Mesenchymal stem cell (in vitro differentiated cells and primary cell): ENCODE measurements around the gene ANKS1B.
"Not testable (repeated sequence)": the region's sequence is repeated elsewhere in the genome, so short reads cannot be mapped to it uniquely, and the experiment has no call there.

Experiments used
- DNase-seq: peaks from one replicate; pipeline ENCODE4 v3.0.0-alpha.2; 2013
- H2AFZ ChIP-seq: one replicate; pipeline ENCODE4 v1.6.1; 2013; ENCODE audit warnings: low read depth, mild to moderate bottlenecking, control low read depth, inconsistent platforms, low read length, moderate library complexity
- H2AK5ac ChIP-seq: 2 replicates; pipeline ENCODE4 v1.6.1; 2013; ENCODE audit warnings: low read length, moderate library complexity, mild to moderate bottlenecking, inconsistent platforms; ENCODE audit not compliant: severe bottlenecking
- H2BK120ac ChIP-seq: one replicate; pipeline ENCODE4 v1.6.1; 2013; ENCODE audit warnings: low read depth, mild to moderate bottlenecking, inconsistent platforms, low read length, moderate library complexity
- H2BK12ac ChIP-seq, 2 experiments: one replicate each; pipeline ENCODE4 v1.6.1; 2013; ENCODE audit warnings: inconsistent platforms in 2 of 2, low read length in 2 of 2, mild to moderate bottlenecking in 2 of 2, moderate library complexity in 2 of 2, control low read depth in 1 of 2
- H2BK15ac ChIP-seq: one replicate; pipeline ENCODE4 v1.6.1; 2013; ENCODE audit warnings: mild to moderate bottlenecking, low read depth, inconsistent platforms; ENCODE audit not compliant: poor library complexity, severe bottlenecking
- H2BK5ac ChIP-seq: 2 replicates; pipeline ENCODE4 v1.6.1; 2013; ENCODE audit warnings: low read depth, mild to moderate bottlenecking, low read length, control low read depth, inconsistent platforms; ENCODE audit not compliant: poor library complexity, severe bottlenecking
- H3K14ac ChIP-seq, 2 experiments: one replicate each; pipeline ENCODE4 v1.6.1; 2013; ENCODE audit warnings: inconsistent platforms in 2 of 2, low read length in 2 of 2, control low read depth in 1 of 2, mild to moderate bottlenecking in 1 of 2, moderate library complexity in 1 of 2
- H3K18ac ChIP-seq, 2 experiments: one replicate each; pipeline ENCODE4 v1.6.1; 2013; ENCODE audit warnings: inconsistent platforms in 2 of 2, low read length in 2 of 2, control low read depth in 1 of 2, low read depth in 1 of 2, mild to moderate bottlenecking in 1 of 2
- H3K23ac ChIP-seq, 2 experiments: one replicate each; pipeline ENCODE4 v1.6.1; 2013; ENCODE audit warnings: inconsistent platforms in 2 of 2, low read length in 2 of 2, mild to moderate bottlenecking in 2 of 2, moderate library complexity in 2 of 2, control low read depth in 1 of 2
- H3K27ac ChIP-seq: 2 replicates; pipeline ENCODE4 v1.5.1; 2013; ENCODE audit warnings: mild to moderate bottlenecking, moderate library complexity, low read length, control low read depth, inconsistent platforms; ENCODE audit not compliant: poor library complexity, severe bottlenecking
- H3K27me3 ChIP-seq, 2 experiments: 2 replicates each; pipeline versions ENCODE4 v1.6.1 to v1.7.0; 2013; ENCODE audit warnings: low read length in 2 of 2, mild to moderate bottlenecking in 2 of 2, moderate library complexity in 2 of 2, control low read depth in 1 of 2, inconsistent platforms in 1 of 2; ENCODE audit not compliant: control insufficient read depth in 1 of 2, insufficient read depth in 1 of 2
- H3K36me3 ChIP-seq, 2 experiments: 2 replicates each; pipeline versions ENCODE4 v1.6.1 to v1.7.0; 2013; ENCODE audit warnings: low read length in 2 of 2, control low read depth in 1 of 2, inconsistent platforms in 1 of 2, low read depth in 1 of 2, mild to moderate bottlenecking in 1 of 2; ENCODE audit not compliant: insufficient read depth in 2 of 2, control insufficient read depth in 1 of 2
- H3K4ac ChIP-seq, 2 experiments: one replicate each; pipeline ENCODE4 v1.6.1; 2013; ENCODE audit warnings: inconsistent platforms in 2 of 2, low read length in 2 of 2, mild to moderate bottlenecking in 2 of 2, moderate library complexity in 2 of 2, control low read depth in 1 of 2, low read depth in 1 of 2
- H3K4me1 ChIP-seq: 2 replicates; pipeline ENCODE4 v1.6.1; 2013; ENCODE audit warnings: low read depth, low read length, control low read depth; ENCODE audit not compliant: control insufficient read depth, insufficient read depth
- H3K4me2 ChIP-seq: 2 replicates; pipeline ENCODE4 v1.6.1; 2013; ENCODE audit warnings: low read length, mild to moderate bottlenecking, inconsistent platforms; ENCODE audit not compliant: poor library complexity, severe bottlenecking
- H3K4me3 ChIP-seq, 2 experiments: 2 replicates each; pipeline versions ENCODE4 v1.5.1 to v1.7.0; 2013; ENCODE audit warnings: low read length in 2 of 2, mild to moderate bottlenecking in 2 of 2, control low read depth in 1 of 2, low read depth in 1 of 2; ENCODE audit not compliant: insufficient read depth in 1 of 2
- H3K79me1 ChIP-seq: replicated peaks from 2 replicates; pipeline ENCODE4 v1.6.1; 2013; ENCODE audit warnings: mild to moderate bottlenecking, control low read depth, low read length, inconsistent platforms; ENCODE audit not compliant: poor library complexity, severe bottlenecking
- H3K9ac ChIP-seq: 2 replicates; pipeline ENCODE4 v1.7.0; 2013; ENCODE audit warnings: mild to moderate bottlenecking, low read length, moderate library complexity
- H3K9me3 ChIP-seq: 2 replicates; pipeline ENCODE4 v1.7.0; 2013; ENCODE audit warnings: mild to moderate bottlenecking, low read length; ENCODE audit not compliant: control insufficient read depth
- H4K8ac ChIP-seq: one replicate; pipeline ENCODE4 v1.6.1; 2013; ENCODE audit warnings: inconsistent platforms, mild to moderate bottlenecking, low read length, moderate library complexity
- H4K91ac ChIP-seq: one replicate; pipeline ENCODE4 v1.6.1; 2013; ENCODE audit warnings: mild to moderate bottlenecking, low read length, inconsistent platforms
- WGBS: methylation state at CpG from one replicate; pipeline ENCODE4 v1.1.7; 2013; ENCODE audit warnings: mixed read lengths; 5-methylcytosine and 5-hydroxymethylcytosine counted together

ANKS1B gene

GRCh38 chr12:100005846-100006245 lies 21.1 kb upstream of the ANKS1B start:
- H4K91ac ChIP-seq, H2AK5ac ChIP-seq, H2BK12ac ChIP-seq, H3K23ac ChIP-seq, H4K8ac ChIP-seq, H3K18ac ChIP-seq, H3K4me2 ChIP-seq, H3K27ac ChIP-seq, H3K4ac ChIP-seq, H2BK5ac ChIP-seq, H3K9me3 ChIP-seq, H3K9ac ChIP-seq, H3K4me1 ChIP-seq, H2BK15ac ChIP-seq, H2AFZ ChIP-seq, H3K14ac ChIP-seq, DNase-seq, H2BK120ac ChIP-seq, H3K27me3 ChIP-seq, H3K79me1 ChIP-seq, H3K4me3 ChIP-seq: not testable (repeated sequence)
- WGBS, result 90% methylated on average over 9 of the region's 9 CpGs
- H3K36me3 ChIP-seq, result peaks cover 0 to 18% of the 10 kb centered on the region in 2 experiments

GRCh38 chr12:99997806-99998205 lies 13.1 kb upstream of the ANKS1B start:
- Histone ChIP-seq H2BK15ac (no peak overlapping the region), H3K18ac (no peak overlapping the region), H2AK5ac (no peak overlapping the region), H3K79me1 (no peaks in the 10 kb centered on the region), H3K4me1 (no peaks in the 10 kb centered on the region), H3K9ac (no peak overlapping the region), H4K8ac (no peak overlapping the region), H3K4me2 (no peak overlapping the region), H3K4me3 (no peak overlapping the region), H2BK5ac (no peak overlapping the region), H3K36me3 (peaks cover 0 to 5% of the 10 kb centered on the region in 2 experiments), H3K27me3 (no peaks in the 10 kb centered on the region), H3K23ac (no peak overlapping the region), H2AFZ (no peak overlapping the region), H3K27ac (no peak overlapping the region), H4K91ac (no peak overlapping the region), H3K14ac (no peak overlapping the region), H3K4ac (no peak overlapping the region), H3K9me3 (peaks cover 4% of the 10 kb centered on the region), H2BK12ac (no peak overlapping the region), H2BK120ac (no peak overlapping the region)
- no CpG with 5 or more reads among the region's 1 CpG for WGBS
- no peak for DNase-seq

DNA sequence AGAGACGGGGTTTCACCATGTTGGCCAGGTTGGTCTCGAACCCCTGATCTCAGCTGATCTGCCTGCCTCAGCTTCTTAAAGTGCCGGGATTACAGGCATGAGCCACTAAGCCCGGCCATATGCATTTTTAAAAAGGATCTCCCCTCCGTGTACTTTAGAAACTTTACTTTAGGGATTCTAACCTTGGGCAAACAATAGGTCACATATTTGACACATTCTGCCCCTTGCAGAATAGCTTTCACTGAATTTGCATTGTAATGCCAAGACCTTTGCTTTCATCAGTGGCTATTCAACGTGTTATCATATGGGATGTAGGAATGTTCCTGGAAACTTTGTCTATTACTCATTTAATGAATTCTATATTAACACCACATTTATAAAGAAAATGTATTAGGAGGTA lies 11.4 kb upstream of the ANKS1B start:
- WGBS, result 78% methylated on average over 5 of the region's 6 CpGs

DNA sequence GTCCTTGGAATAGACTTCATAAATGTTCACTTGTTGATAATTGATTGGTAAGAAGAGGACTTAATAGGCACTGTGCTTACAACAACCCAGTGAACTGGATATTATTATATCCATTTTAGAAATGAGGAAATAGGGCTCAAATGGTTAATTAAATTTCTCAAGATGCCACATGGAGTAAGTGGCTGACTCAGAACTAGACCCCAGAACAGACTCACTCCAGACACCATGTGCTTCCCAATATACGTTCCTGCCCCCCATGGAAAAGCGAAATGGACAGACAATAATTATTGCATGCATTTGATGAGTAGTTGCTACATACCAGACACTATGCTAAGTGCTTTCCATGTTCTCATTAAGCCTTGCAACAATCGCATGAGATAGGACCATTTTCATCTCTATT lies 895 bp upstream of the ANKS1B start:
- DNase-seq, result no peak
- Histone ChIP-seq H4K8ac (no peak overlapping the region), H3K27me3 (peaks cover 0 to 11% of the 10 kb centered on the region in 2 experiments), H2AFZ (no peak overlapping the region), H2AK5ac (no peak overlapping the region), H3K14ac (no peak overlapping the region), H3K27ac (no peak overlapping the region), H3K9me3 (no peaks in the 10 kb centered on the region), H3K9ac (peak overlapping the region; percentile 87), H2BK12ac (no peak overlapping the region), H3K36me3 (no peaks in the 10 kb centered on the region), H2BK120ac (no peak overlapping the region), H3K4me1 (peaks cover 10% of the 10 kb centered on the region), H2BK5ac (no peak overlapping the region), H3K4ac (no peak overlapping the region), H2BK15ac (no peak overlapping the region), H4K91ac (no peak overlapping the region), H3K79me1 (no peaks in the 10 kb centered on the region), H3K4me2 (peak overlapping the region; percentile 99), H3K4me3 (peak overlapping the region in 1 of 2 experiments; percentile 92), H3K18ac (no peak overlapping the region), H3K23ac (no peak overlapping the region)
- 62% methylated on average over 2 of the region's 3 CpGs for WGBS

More for the DNA sequence above, 11.4 kb upstream of the ANKS1B start:
- no peaks in the 10 kb centered on the region for H3K79me1 ChIP-seq
- no peak overlapping the region for H2BK15ac ChIP-seq
- H3K4me2 ChIP-seq, result no peak overlapping the region
- peaks cover 4% of the 10 kb centered on the region for H3K9me3 ChIP-seq
- H2AFZ ChIP-seq, result no peak overlapping the region
- H2AK5ac ChIP-seq, result no peak overlapping the region
- no peak overlapping the region for H3K4me3 ChIP-seq
- no peaks in the 10 kb centered on the region for H3K4me1 ChIP-seq
- no peaks in the 10 kb centered on the region for H3K27me3 ChIP-seq
- H3K36me3 ChIP-seq, result no peaks in the 10 kb centered on the region
- no peak overlapping the region for H3K27ac ChIP-seq
- no peak overlapping the region for H3K9ac ChIP-seq
- H3K14ac ChIP-seq, result no peak overlapping the region
- H2BK120ac ChIP-seq, result no peak overlapping the region
- no peak overlapping the region for H4K91ac ChIP-seq
- no peak overlapping the region for H2BK5ac ChIP-seq
- DNase-seq, result no peak
- no peak overlapping the region for H3K18ac ChIP-seq
- H3K23ac ChIP-seq, result no peak overlapping the region
- no peak overlapping the region for H2BK12ac ChIP-seq
- H3K4ac ChIP-seq, result no peak overlapping the region
- no peak overlapping the region for H4K8ac ChIP-seq
